Fibroblast of skin of abdomen (primary cell): ENCODE measurements around the gene ARHGAP11A.
A peak's percentile ranks its signal among the peaks of the same experiment; 100 is the strongest.

Source experiments
- DNase-seq: peaks from one replicate; pipeline ENCODE4 v3.0.0-alpha.2; 2013

The ARHGAP11A gene

DNA sequence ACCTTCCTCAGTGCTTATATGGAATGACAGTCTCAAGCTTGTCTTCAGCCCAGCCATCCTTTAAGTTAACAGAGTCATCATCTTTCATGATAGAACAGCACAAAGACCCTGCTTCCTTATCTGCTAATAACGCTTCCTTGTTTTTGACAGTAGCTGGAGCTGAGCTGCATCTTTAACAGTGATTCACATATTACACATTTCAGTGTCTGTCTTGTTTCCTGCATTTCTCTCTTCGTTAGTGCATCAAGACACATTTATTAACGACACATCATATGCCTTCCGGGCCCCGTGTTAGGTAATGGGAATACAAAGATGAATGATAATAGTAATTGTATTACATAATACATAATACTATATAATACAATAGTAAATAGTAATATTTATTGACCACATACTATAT, 72.3 kb downstream of the ARHGAP11A start:
- peak; percentile 84 for DNase-seq

GRCh38 chr15:32688151-32688639, 72.9 kb downstream of the ARHGAP11A start:
- DNase-seq: peak; percentile 52
